ENCODE data around the gene SESN3.

- no peak for TF ChIP-seq CTCF (conservative IDR thresholded peaks at IDR 0.05; ENCODE audit: low read depth, low read length)
- no peak for TF ChIP-seq EZH2 (IDR thresholded peaks at IDR 0.05; ENCODE audit: low read length, unreplicated experiment)
Measured at GRCh38 chr11:95182397-95182796, 48.6 kb downstream of the SESN3 start.

Data from PC-3 (cell line).